ENCODE measurements around the gene PIKFYVE.
A peak's percentile ranks its signal among the peaks of the same experiment; 100 is the strongest.
"Not testable (repeated sequence)": the region's sequence is repeated elsewhere in the genome, so short reads cannot be mapped to it uniquely, and the experiment has no call there.

PIKFYVE gene

DNA sequence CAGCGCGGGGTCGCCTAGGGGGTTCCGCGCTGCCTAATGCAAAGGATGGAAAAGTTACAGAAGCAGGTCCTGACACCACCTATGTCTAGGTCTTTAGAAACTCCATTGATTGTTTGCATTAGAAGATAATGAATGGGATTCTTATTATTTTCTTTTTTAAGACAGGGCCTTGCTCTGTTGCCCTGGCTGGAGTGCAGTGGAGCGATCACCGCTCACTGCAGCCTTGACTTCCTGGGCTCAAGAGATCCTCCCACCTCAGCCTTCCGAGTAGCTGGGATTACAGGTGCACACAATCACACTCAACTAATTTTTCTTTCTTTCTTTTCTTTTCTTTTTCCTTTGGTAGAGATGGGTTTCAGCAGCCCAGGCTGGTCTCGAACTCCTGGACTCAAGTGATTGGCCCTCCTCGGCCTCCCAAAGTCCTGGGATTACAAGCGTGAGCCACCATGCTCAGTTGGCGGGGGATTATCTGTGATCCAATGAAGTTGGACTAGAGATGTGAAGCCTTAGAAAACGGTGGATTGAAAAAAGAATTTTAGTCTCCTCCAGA lies 10.4 kb upstream of the PIKFYVE start:
- no peak for DNase-seq

DNA sequence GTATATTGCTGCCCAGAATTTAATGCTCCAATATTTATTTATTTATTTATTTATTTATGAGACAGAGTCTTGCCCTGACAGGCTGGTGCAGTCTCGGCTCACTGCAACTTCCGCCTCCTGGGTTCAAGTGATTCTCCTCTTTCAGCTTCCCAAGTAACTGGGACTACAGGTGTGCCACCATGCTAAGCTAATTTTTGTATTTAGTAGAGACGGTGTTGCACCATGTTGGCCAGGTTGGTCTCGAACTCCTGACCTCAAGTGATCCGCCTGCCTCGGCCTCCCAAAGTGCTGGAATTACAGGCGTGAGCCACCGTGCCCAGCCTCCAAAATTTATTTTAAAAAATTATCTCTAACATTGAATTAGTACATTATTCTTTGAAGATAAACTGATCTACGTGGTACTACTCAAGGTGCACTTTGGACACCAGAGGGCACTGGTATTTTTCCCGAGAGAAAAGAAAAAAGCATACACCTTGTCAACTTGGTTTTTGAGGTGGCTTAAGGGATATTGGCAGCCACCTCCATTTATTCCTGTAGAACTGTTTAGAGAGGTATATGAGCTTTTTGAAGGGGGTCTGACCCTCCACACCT lies 9.8 kb upstream of the PIKFYVE start:
- no peak for DNase-seq

DNA sequence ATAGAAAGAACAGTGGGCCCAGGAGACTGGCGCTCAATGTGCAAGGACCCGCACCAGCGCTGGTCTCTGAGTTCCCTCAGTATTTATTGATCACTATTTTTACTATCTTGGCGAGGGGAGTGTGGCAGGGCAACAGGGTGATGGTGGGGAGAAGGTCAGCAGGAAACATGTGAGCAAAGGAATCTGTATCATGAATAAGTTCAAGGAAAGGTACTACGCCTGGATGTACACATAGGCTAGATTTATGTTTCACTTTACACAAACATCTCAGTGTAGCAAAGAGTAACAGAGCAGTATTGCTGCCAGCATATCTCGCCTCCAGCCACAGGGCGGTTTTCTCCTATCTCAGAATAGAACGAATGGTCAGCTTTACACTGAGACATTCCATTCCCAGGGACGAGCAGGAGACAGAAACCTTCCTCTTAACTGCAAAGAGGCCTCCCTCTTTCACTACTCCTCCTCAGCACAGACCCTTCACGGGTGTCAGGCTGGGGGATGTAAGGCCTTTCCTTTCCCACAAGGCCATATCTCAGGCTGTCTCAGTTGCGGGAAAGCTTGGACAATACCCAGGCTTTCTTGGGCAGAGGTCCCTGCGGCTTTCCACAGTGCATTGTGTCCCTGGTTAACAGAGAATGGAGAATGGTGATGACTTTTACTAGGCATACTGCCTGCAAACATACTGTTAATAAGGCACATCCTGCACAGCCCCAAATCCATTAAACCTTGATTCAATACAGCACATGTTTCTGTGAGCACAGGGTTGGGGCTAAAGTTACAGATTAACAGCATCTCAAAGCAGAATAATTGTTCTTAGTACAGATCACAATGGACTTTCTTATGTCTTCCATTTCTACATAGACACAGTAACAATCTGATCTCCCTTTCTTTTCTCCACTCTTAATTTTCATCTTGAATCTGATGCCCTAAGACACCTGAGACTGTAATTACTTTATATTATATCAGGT lies 8.9 kb upstream of the PIKFYVE start:
- not testable (repeated sequence) for DNase-seq

DNA sequence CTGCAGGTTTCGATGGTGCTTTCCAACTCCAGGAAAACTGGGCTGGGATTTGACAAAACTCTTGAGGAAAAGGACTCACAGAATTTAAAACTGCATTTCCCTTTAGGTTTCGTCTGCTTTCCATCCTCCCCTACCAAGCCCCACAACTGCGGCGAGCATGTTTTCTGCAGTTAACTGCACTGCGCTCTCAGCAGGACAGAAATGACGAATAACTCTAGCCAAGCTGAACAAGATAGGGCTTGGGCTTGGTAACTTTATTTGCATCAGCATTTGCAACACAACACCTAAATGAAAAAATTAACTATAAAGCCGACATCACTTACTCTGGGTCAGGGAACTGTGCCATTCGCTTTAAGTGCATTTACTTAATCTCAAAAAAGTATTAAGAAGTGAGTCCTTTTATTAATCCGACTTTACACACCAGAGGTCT lies 669 bp upstream of the PIKFYVE start:
- peak; percentile 28 to 35 (median 31) for DNase-seq

DNA sequence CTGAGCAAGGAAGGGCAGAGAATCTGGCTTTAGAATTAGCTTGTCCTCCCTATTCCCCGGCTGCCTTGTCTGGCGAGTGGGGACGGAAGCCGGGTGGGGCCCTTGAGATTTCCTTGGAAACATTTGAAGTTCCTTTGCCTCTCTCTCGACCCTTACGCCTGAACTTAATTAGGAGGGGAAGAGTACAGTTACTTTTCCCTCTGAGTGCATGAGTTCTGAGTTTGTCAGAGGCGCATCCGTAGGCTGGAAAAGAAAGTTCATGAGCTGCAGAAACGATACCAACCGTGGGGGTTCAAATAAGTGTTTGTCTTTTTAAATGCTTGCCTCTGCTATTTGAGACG lies 468 bp downstream of the PIKFYVE start:
- DNase-seq, result peak in 1 of 3 donors; percentile 19

DNA sequence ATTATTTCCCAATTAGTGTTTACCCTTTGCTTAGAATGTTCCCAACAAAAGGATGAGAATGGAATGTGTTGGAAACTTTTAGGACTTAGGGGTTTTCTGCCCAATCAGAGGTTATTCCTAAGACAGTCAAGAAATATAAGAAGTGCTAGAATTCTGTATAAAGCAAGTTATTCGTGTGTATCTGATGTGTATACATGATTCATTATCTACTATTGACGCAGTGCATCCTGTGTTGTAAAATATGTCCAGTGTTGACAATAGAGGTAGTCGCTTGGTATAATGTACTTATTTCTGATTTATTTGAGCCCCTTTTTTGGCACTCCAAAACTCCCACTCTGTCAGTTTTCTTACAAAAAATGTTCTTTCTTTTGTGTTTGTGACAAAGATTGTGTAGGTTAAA lies 881 bp downstream of the PIKFYVE start:
- peak in 2 of 3 donors; percentile 35 to 50 for DNase-seq

DNA sequence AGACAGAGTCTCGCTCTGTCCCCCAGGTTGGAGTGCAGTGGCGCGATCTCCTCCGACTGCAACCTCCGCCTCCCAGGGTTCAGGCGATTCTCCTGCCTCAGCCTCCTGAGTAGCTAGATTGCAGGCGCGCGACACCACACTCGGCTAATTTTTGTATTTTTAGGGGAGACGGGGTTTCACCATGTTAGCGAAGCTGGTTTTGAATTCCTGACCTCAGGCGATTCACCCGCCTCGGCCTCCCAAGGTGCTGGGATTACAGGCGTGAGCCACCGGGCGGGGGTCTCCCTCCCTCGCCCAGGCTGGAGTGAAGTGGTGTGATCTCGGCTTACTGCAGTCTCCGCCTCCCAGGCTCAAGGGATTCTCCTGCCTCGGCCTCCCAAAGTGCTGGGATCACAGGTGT lies 1.5 kb downstream of the PIKFYVE start:
- not testable (repeated sequence) for DNase-seq

DNA sequence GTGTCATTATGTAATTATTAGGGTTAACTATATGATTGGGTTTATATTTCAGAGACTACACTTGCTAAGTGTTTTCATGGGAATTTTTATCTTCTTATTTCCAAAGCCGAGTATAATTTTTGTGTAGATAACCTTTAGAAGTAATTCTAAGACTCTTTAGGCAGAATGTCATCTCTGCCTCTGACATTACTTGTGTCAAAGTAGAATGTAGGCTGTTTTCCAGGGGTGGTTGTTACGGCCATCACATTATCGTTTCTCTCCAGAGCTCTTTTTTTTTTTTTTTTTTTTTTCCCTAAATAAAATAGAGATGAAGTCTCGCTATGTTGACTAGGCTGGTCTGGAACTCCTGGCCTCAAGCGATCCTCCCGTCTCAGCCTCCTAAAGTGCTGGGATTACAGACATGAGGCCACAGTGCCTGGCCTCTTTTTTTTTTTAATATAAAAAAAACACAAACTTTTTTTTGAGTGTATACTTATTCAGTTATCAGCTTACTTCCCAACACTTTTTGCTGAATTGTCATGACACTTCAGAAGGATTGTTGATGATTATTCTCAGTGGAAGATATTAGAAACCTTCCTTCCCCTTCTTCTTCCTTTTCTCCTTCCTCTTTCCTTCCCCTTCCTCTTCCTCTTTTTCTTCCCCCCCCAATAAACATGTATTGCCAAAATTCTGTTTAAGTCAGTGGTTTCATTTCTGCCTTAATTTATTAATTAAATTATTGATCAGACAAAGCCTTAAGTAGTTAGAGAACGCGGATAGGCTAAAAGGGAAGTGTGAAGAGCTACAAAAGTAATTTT lies 2.3 kb downstream of the PIKFYVE start:
- peak in 2 of 3 donors; percentile 13 to 35 for DNase-seq

DNA sequence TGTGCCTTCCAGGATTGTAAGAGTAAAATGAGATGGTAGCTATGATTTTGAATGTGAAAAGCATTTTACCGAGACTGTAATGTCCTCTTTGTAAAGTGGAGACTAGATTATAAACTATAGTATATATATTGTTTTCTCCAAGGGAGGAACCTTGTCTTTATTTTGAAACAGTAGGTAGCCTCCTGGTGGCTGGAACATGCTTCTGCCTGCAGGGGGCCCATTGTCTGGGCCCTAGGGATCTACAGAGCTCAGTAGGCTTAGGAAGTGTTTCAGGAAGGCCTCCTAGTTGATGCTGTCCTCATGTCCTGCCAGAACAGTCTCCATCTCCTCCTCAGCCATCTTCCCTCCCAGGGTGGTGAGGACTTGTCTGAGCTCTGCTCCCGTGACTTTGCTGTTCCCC lies 3.0 kb downstream of the PIKFYVE start:
- DNase-seq, result peak in 2 of 3 donors; percentile 22 to 29

DNA sequence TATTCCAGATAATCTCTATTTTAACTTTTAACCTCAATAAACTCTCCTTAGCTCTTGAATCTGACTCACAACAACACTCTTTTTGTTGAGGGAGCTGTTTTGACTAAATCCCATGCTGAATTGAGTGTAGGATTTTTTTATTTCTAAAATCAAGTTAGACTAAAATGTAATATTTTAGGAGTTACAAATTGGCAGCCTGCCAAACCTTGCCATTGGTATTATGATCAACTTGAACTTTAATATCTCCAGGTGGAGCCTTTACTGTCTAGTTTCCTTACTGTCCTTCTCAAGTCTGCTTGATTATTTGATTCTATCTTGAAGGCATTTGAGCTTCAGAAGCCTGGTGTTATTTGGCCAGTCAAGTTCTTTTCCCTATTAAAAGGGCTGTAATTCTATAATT lies 8.7 kb downstream of the PIKFYVE start:
- DNase-seq, result no peak

DNA sequence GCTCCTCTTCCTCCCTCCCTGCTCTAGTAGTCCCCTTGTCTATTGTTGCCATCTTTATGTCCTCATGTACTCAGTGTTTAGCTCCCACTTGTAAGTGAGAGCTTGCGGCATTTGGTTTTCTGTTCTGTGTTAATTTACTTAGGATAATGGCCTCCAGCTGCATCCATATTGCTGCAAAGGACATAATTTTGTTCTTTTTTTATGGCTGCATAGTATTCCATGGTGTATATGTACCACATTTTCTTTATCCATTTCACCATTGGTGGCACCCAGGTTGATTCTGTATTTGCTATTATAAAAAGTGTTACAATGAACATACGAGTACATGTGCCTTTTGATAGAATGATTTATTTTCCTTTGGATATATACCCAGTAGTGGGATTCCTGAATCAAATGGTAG lies 12.5 kb downstream of the PIKFYVE start:
- DNase-seq, result no peak

DNA sequence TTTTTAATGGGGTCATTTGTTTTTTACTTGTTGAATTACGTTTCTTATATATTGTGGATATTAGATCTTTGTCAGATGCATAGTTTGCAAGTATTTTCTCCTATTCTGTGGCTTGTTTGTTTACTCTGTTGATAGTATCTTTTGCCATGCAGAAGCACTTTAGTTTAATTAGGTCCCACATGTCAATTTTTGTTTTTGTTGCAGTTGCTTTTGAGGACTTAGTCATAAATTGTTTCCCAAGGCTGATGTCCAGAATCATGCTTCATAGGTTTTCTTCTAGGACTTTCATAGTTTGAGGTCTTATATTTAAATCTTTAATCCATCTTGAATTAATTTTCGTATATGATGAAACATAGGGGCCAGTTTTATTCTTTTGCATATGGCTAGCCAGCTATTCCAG lies 13.2 kb downstream of the PIKFYVE start:
- DNase-seq, result no peak

DNA sequence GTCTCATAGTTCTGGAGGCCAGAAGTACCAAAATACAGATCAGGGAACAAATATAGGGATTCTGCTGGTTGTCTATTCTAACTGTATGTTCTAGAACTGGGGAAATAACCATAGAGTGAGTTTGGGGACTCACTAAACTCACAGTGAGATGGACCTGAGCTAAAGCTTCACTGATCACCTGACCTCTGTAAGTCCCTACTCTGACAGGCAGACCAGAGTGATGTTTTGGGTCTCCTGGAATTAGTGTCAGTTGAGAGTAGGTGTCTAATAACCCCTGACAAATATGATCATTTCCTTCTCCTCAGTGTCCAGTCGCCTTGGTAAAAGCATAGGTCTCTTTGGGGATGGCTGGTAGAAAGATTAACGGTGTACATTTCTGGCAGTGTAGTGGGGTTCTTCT lies 14.2 kb downstream of the PIKFYVE start:
- no peak for DNase-seq

DNA sequence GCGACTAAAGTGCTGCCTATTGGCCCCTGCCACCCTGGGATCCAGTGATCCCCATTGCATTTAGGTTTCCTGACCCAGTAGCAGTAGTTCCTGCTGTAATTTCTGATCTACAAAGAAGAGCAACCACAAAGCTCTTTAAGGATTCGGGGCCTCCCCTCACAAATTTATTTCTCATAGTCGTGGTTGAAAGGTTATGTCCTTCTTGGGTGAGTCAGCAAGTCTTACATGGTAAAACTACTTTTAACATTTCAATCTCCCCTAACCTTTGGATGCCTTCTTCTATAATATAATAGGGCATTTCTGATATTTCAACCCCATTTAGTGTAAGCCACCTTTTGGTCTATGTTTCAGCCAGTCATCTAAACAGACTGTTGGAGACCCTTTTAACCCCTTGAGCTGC lies 14.9 kb downstream of the PIKFYVE start:
- no peak for DNase-seq

DNA sequence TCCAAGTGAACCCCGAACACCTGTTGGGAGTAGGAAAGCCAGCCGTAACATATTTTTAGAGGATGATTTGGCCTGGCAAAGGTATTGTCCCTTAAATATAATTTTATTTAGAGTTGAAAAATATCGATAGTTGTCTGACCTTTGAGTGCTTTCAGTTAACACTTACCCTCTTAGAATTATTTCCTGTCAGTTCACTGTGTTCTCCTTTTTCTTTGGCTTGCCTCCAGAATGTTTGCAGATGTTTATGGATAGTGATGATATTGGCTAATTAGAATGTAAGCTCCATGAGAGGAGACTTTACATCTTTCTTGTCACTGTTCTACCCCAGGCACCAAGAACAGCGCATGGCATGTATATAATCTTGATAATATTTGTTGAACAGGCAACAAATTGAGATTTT lies 19.8 kb downstream of the PIKFYVE start:
- peak in 2 of 3 donors; percentile 19 to 27 for DNase-seq

DNA sequence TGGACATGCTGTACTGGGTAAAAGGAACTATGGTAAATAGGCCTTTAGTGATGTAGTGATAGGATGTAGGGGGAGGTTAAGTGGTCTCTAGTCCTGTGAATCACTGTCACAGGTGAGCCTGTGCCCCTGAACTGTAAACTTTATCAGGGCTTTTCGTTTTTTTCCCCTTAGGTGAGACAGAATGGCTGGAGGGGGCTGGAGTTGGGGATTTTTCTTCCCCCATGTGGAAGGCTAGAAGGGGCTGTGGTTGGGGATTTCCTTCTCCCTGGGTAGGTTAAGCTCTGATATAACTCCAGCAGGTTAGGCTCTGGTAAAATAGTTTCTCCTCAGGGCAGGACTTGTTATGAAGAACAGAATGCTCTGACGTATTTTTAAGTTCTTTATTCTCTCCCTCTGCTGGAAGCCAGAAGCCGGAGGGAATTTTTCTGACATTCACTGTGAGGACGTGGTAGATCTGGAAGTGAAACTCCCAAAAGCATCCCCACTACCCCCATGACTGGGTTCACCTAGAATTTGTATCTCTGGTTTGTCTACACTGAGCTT lies 28.5 kb downstream of the PIKFYVE start:
- peak; percentile 62 to 63 (median 62) for DNase-seq

DNA sequence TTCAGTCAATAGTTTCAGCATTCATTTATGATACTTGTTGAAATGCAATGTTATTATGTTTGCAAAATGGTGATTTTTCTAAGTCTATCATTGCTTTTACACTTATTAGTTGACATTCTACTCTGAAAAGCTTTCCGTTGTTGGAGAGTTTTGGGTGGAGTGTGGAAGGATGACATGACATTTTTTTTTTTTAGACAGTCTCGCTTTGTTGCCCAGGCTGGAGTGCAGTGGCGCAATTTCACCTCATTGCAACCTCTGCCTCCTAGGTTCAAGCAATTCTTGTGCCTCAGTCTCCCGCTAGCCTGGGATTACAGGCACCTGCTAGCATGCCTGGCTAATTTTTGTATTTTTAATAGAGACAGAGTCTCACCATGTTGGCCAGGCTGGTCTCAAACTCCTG lies 29.8 kb downstream of the PIKFYVE start:
- DNase-seq, result no peak

DNA sequence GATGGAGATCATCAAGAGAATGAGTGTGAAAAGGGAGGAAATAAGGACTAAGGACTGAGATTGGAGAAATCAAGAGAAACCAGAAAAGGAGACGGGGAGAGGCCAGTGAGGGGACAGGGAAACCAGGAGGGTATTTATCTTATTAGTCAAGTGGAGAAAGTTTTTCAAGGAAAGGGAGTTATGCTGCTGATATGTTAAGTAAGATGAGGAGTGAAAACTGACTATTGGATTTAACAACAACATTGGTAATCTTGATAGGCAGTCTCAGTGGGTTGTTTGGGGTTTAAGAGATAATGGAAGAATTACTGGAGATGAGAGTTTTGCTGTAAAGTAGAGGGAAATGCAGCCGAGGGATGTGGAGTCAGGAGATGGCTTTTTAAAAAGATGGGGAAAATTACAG lies 30.6 kb downstream of the PIKFYVE start:
- DNase-seq, result no peak

DNA sequence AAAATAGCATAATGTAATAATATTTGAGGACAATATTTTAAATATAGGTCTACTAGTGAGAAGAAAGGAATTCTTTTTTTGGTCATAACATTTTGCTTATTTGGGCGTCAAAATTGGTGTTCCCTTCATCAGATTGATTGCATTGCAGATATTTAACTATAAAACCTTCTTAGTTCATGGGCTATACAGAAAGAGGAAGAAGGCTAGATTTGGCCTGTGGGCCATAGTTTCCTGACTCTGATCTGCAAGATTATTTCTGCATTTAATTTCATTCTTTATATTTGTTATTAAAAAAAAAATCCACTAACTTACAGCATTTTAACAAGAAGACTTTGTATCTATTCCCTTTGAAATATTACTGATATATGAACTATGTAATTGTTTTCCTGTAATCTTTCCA lies 31.9 kb downstream of the PIKFYVE start:
- DNase-seq, result peak in 1 of 3 donors; percentile 6

DNA sequence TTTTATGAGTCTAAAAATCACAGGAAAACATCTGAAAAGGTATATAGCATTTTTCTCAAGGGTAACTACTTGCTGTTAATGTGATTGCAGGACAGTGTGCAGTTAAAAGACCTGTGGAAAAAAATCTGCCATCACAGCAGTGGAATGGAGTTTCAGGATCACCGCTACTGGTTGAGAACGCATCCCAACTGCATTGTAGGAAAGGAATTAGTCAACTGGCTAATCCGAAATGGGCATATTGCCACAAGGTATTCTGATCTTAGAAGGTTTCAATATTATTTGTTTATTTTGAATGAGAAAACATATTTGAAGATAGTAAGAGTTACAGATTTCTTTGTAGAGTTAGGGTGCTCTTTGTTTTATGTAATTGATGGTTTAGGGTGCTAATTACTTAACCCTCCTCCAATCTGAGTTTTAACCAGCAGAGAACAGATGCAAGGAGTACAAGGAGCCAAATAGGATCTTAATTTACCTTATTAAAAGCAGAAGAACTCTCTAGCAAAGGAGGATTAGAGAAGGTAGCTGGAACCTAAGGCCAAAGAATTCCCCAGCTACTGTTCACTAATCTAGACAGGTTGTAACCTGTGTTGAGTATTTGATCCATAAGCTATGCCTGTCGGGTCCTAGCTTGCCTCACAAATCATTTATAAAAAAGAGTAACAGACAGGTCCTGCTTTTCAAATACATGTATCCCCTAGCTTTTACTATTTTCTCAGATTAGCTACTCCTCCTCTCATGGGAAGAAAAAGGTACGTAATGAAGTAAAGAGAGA lies 35.0 kb downstream of the PIKFYVE start:
- no peak for DNase-seq

DNA sequence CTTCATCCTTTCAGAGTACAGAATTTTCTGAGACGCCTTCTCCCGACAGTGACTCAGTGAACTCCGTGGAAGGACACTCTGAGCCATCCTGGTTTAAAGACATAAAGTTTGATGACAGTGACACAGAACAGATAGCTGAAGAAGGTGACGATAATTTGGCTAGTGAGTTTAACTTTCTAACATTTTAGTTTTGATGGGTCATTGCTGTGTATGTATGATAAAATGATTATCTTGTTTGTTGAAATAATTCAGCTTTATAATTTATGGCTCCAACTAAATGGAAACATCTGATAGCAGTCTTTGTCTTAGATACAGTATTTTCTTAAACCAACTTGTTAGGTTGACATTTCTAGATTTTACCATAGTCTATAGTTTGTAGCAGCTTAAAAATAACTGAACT lies 38.1 kb downstream of the PIKFYVE start:
- no peak for DNase-seq

DNA sequence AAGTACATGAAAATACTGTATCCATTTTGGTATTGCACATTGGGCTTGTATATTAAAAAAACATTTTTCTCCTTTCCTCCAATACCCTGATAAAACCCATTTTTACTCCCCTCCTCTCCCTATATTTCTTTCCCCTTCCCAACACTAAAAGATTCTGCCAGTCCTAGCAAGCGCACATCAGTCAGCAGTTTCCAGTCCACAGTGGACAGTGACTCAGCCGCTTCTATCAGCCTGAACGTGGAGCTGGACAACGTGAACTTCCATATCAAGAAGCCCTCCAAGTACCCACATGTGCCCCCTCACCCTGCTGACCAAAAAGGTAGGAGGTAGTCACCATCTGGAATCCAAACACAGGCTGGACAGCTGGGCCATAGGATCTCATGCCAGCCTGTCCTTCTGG lies 38.6 kb downstream of the PIKFYVE start:
- no peak for DNase-seq
